ENCODE results near the gene FBXO42. TPM values are rescaled to one million over a fixed set of nuclear protein-coding genes. Genes with fewer than 3 reads are reported as not detected.

The FBXO42 gene
- total and polyA plus RNA-seq, 2 of the 8 experiments (the other 6 are each of a cell fraction or from before 2014, with no cell fraction given): 15.1 to 17.0 TPM

GRCh38 chr1:16206547-16207317, 145.5 kb downstream of the FBXO42 start (continued):
- TF ChIP-seq JUND (IDR thresholded peaks at IDR 0.05; ENCODE audit: low read length): no peak
- peak; percentile 53; the same call in 1 of the 2 replicates for TF ChIP-seq E2F6 (IDR thresholded peaks at IDR 0.05)
- no peak for TF ChIP-seq EGR1 (IDR thresholded peaks at IDR 0.05; ENCODE audit: borderline replicate concordance, low read depth, low read length)
- peak; percentile 46; the same call in 1 of the 2 replicates for TF ChIP-seq SP1 (IDR thresholded peaks at IDR 0.05; ENCODE audit: low read depth, low read length)
- no peak for TF ChIP-seq SP2 (IDR thresholded peaks at IDR 0.05; ENCODE audit: low read length)
- no peak; the same call in 1 of the 2 replicates for TF ChIP-seq CEBPB (IDR thresholded peaks at IDR 0.05; ENCODE audit: low read depth, low read length)
- TF ChIP-seq ASH2L (IDR thresholded peaks at IDR 0.05; ENCODE audit: low read length): peak; percentile 66
- peak; percentile 34; the same call in 1 of the 2 replicates for TF ChIP-seq CREB1 (IDR thresholded peaks at IDR 0.05)
- peak; percentile 80 for TF ChIP-seq TAF1 (IDR thresholded peaks at IDR 0.05; ENCODE audit: low read depth, low read length)
- TF ChIP-seq POLR2A (IDR thresholded peaks at IDR 0.05; ENCODE audit: control extremely low read depth in 1 of 2, low read depth in 2 of 2, low read length in 2 of 2): peak; percentile 68 to 79; a peak in 2 of 3 replicates
- peak; percentile 77; the same call in 1 of the 2 replicates for TF ChIP-seq RBBP5 (IDR thresholded peaks at IDR 0.05; ENCODE audit: borderline replicate concordance, low read depth, low read length)
- peak; percentile 35; the same call in 1 of the 2 replicates for TF ChIP-seq GABPA (IDR thresholded peaks at IDR 0.05; ENCODE audit: borderline replicate concordance, insufficient read depth, low read length)
- TF ChIP-seq KDM4A (IDR thresholded peaks at IDR 0.05; ENCODE audit: low read depth, low read length, severe bottlenecking): peak; percentile 30
- TF ChIP-seq YY1 (IDR thresholded peaks at IDR 0.05; ENCODE audit: low read depth, low read length): no peak
- no peak for TF ChIP-seq GTF2F1 (IDR thresholded peaks at IDR 0.05; ENCODE audit: borderline replicate concordance, low read depth, low read length)
- peak; percentile 68 for TF ChIP-seq POLR2AphosphoS5 (IDR thresholded peaks at IDR 0.05; ENCODE audit: low read depth, low read length)
- TF ChIP-seq BACH1 (IDR thresholded peaks at IDR 0.05; ENCODE audit: low read length): 0 out of 2 replicates have a peak, but pooled peaks have one; percentile 9
- TF ChIP-seq ZNF274 (IDR thresholded peaks at IDR 0.05; ENCODE audit: borderline replicate concordance, extremely low read depth, low read length): no peak
